Sciatic nerve (tissue), 2 donors: ENCODE data around the gene ALKBH1. TPM values are rescaled to one million over a fixed set of nuclear protein-coding genes. Genes with fewer than 3 reads are reported as not detected.
A peak's percentile ranks its signal among the peaks of the same experiment; 100 is the strongest.
"Not testable (repeated sequence)": the region's sequence is repeated elsewhere in the genome, so short reads cannot be mapped to it uniquely, and the experiment has no call there.

Experiments used
- ATAC-seq: fragments of 200-7000 bp; cut with Tn5 transposase; one replicate; pipeline ENCODE4 v1.9.1; 2020; ENCODE audit warnings: mild to moderate bottlenecking, moderate library complexity
- DNase-seq: peaks from one replicate; pipeline ENCODE4 v3.0.0-alpha.2; 2020; ENCODE audit warnings: low spot score
- intact Hi-C: fragments of 100-400 bp; cut with DNase I; formaldehyde crosslinking; loops from one replicate; pipeline ENCODE4 v1.14.2; 2022
- total RNA-seq: library from RNA; stranded (reverse); fragmentation: NEBNext Ultra II Directional; extraction: Animal tissue kit (Norgen Biotek cat#: 25700); gene quantifications from one replicate; pipeline ENCODE4 v1.2.1, GENCODE V29; 2021
- donor health status: DM: no; HTN: no; CAD: no.
- donor health status: DM: no; HTN: no; CAD: no.

The ALKBH1 gene
- total RNA-seq, 1 donor from 2014 or later: 15.4 TPM

DNA sequence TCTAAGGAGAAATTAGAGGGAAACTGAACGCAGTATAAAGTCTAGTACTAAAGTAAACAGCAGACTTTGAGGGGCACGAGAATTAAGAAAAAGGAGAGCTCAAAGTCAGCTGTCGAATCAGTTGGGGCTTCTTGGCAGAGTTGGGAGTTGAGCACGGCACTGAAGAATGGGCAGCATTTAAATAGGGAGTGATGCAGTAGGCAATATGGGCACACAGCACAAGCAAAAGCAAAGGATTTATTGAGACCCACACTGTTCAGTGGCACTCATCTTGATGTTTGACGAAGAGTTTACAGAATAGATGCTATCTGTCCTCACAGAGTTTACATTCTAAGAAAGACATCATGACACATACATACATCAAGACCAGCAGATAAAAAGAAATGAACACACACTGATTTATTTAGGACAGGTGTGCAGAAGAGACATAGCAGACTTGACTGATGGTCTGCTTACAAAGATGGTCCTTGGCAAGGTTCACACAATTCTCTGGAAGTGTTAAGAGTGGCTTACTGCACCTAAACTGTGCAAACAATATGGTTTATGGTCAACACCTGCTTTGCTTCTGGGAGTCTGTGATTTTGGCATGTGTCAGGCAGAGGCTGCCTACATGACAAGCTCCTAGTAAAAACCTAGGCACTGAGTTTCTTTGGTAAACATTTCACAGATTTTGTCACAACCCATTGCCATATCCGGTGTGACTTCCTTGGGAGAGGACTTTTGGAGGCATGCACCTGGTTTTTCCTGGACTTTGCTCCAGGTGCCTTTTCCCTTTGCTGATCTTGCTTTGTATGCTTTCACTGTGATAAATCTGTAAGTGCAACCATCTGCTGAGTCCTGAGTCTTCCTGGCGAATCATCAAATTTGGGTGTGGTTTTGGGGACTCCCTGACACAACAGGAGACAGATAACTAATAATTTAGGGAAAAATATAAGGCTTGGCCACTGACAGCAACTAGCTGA lies 26.3 kb downstream of the ALKBH1 start:
- ATAC-seq (no peak), DNase-seq (no peak)
- intact Hi-C loops: no loop called here

DNA sequence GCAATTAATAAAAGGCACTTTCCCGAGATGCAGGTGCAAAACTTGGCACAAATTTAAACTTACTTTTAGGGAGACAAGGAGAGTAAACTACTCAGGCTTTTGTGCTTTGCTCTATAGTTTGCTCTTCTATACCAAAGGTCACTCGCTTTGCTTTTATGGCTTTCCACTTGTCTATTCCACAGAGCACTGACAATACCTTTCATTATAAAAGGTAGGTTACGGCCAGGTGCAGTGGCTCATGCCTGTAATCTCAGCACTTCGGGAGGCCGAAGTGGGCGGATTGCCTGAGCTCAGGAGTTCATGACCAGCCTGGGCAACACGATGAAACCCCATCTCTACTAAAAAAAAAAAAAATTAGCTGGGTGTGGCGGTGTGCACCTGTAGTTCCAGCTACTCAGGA lies 32.9 kb downstream of the ALKBH1 start:
- intact Hi-C loops: no loop called here
- DNase-seq (no peak), ATAC-seq (no peak)

DNA sequence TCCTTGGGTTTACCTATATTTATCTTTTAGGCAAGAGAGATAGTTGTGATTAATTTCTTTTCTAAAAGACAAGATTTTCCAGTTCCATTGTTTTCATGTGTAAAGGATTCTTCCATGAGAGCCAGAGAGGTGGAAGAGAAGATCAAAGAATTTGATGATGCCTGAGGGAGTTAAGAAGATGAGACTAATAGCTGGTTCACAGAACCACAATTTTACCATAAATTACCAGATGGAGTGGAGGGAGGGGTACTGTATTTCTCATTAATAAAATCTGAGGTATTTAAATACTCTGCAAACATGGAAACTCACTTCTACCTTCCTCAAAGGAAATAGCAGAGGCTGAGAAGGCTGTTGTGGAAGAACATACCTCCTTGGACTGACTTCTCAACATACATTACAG lies 34.6 kb downstream of the ALKBH1 start:
- ATAC-seq (no peak), DNase-seq (no peak)
- intact Hi-C loops: no loop called here

DNA sequence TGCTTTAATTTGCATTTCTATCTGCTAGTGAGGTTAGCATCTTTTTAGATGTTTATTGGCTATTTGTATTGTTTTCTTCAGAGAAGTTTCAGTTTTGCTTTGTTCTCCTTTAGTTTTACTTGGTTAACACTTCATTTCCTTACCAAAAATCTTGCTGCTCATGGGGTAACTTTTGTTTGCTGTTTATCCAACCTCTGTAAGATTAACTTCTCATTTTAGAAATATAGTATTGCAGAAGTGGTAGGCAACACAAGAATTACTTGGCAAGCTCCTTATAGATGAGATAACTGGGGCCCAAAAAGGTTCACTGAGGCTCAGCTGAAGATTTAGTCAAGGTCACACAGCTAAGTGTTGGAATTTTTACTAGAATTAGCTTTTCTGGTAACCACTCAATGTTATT lies 40.5 kb downstream of the ALKBH1 start:
- DNase-seq: no peak
- intact Hi-C loops: no loop called here

DNA sequence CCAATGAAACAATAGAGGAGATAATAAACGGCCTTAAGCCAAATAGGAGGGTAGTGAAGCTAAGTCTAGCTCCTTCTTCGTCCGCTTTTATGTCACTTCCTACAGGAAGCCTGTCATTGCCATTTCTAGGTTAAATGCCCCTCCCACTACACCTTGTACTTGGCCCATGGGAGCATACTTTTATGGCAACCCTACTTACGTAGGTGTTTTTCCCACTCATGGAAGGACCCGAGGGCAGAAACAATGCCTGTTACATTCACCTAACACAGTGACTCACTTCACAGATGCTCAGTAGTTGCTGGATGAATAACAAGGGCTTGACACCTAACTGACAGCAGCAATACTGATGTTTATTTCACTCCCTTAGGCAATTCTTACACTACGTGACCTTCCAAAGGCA lies 44.5 kb downstream of the ALKBH1 start:
- peak; percentile 41 for ATAC-seq
- intact Hi-C loops: no loop called here
- no peak for DNase-seq

More for the DNA sequence above, 40.5 kb downstream of the ALKBH1 start:
- ATAC-seq: no peak

DNA sequence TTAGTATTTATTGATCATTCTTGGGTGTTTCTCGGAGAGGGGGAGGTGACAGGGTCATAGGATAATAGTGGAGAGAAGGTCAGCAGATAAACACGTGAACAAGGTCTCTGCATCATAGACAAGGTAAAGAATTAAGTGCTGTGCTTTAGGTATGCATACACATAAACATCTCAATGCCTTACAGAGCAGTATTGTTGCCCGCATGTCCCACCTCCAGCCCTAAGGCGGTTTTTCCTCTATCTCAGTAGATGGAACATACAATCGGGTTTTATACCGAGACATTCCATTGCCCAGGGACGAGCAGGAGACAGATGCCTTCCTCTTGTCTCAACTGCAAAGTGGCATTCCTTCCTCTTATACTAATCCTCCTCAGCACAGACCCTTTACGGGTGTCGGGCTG lies 46.3 kb downstream of the ALKBH1 start:
- ATAC-seq, DNase-seq, intact Hi-C loops: not testable (repeated sequence)

DNA sequence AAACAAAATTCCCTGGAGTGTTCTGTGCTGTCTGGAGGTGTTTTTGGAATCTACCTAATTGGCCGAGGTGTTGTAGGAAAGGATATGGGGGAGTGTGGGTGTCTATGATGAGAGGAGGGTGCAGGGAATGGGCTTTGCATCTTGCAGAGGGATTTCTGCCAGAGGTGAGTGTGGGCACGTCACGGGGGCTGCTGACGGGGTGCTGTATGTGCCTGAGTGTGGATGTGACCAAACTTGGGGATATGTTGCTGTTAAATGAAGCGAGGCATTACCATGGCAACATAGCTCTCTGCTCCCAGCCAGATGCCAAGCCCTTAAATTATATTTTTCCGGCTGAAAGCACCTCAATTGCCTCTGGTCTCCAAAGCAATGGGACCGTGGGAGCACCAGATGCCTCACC lies 47.1 kb downstream of the ALKBH1 start:
- ATAC-seq (no peak), DNase-seq (no peak)
- intact Hi-C loops: no loop called here

DNA sequence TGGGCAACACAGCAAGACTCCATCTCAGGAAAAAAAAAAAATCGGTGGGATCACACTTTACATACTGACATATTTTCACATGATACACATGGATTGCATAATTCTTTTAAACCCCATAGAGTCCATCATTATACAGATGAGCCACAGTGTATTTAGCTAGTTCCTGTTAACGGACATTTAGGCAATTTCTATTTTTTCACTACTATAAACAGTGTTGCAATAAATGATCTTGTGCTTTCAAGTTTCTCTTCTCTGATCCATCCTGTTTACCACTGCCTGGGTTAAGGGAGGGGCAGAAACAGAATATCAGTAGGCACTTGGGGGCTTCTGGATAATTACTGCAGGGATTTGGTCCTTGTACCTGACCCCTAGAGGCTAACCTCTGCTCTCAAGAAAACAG lies 48.0 kb downstream of the ALKBH1 start:
- DNase-seq (no peak), ATAC-seq (peak; percentile 72)
- intact Hi-C loops: no loop called here

DNA sequence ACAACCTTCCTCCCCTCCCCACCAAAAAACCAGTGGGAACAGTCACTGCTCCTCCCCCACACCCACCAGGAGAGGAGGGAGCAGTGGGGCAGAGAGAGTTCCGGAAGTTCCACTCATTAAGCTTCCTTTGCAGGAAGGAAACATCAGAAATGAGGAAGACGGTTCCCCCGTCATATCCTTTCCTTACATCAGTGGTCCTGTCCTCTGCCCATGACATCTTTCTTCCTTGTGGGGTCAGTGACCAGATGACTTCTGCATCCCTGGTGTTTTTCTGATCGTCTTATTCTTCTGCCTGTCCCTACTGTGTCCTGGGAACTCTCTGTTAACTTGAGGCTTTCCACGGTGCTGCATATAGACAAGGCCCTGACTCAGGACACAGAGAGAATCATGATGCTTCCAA lies 50.5 kb downstream of the ALKBH1 start:
- intact Hi-C loops: no loop called here
- ATAC-seq (peak; percentile 49), DNase-seq (no peak)

DNA sequence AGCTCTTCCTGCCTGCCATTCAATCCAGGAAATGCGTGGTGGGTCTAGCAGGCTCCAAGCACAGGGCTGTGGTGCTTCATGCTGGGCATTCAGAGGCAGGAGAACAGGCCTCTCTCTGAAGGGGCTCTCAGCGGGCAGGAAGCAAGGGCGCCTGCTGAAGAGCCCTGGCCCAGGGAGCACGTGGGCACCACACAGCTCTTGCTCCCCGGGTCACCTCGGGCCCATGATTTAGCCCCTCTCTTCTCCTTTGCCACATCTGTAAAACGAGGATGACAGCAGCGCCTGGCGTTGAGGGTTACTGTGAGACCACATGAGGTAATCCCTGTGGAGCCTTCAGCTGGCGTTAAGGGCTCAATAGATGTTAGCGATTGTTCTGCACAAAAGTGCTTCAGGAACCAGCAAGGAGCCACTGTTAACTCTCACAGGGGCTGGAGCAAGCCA lies 53.8 kb downstream of the ALKBH1 start:
- no peak for ATAC-seq
- intact Hi-C loops: no loop called here

DNA sequence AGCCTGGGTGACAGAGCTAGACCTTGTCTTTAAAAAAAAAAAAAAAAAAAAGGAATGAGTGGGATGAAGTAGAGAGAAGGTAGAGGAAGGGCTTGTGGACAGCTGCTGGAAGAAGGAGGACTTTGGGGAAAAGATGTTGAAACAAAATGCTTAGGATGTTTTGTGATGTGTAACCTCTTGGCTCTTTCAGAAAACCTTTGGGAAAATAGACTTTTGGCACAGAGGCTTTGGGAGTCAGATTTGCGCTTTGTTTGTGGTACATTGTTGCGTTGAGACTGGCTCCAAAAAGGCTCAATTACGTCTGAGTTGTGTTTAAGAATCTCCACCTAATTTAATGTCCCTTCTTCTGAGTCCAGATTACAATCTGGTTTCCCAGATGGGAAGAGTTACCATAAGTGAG lies 58.5 kb downstream of the ALKBH1 start:
- no peak for DNase-seq
- intact Hi-C loops: no loop called here
- ATAC-seq: no peak

More for the DNA sequence above, 53.8 kb downstream of the ALKBH1 start:
- no peak for DNase-seq

DNA sequence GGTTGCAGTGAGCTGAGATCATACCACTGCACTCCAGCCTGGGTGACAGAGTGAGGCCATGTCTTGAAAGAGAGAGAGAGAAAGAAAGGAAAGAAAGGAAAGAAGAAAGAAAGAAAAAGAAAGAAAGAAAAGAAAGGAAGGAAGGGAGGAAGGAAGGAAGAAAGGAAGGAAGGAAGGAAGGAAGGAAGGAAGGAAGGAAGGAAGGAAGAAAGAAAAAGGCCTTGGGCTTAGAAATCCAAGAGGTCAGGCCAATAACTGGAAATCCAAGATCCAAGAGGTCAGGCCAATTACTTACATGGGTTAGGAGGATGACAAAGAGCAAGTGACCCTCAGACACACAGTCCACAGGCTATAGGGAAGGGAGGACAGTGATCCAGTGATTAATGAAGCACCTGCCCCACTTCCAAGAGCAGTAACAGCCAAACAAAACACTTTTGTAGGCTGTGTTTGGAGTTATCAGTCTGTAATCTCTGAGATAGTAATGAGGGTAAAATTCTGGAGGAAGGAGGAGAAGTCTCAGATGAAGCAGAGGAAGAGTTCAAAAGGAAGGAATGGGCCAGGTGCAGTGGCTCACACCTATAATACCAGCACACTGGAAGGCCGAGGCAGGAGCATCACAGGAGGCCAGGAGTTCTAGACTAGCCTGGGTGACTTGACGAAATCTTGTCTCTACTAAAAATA lies 59.2 kb downstream of the ALKBH1 start:
- intact Hi-C loops: no loop called here
- no peak for DNase-seq
- ATAC-seq: no peak

DNA sequence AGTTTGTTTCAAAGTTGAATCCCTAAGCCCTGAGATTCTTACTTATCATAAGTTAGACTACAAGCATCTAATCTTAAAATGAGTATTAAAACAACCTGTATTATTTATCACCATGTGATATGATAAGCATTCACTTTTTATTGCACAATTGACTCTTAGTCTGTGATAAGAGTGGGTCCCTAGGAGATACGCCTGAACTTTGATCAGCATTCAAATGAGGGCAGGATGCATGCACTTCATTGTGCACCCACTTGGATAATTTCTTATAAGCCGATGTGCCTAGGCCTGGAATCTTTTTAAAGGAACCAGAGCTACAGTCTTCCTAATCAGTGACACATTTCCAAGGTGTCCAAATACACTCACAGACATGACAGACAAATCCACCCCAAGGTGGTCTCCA lies 60.0 kb downstream of the ALKBH1 start:
- ATAC-seq: no peak
- intact Hi-C loops: no loop called here
- no peak for DNase-seq

DNA sequence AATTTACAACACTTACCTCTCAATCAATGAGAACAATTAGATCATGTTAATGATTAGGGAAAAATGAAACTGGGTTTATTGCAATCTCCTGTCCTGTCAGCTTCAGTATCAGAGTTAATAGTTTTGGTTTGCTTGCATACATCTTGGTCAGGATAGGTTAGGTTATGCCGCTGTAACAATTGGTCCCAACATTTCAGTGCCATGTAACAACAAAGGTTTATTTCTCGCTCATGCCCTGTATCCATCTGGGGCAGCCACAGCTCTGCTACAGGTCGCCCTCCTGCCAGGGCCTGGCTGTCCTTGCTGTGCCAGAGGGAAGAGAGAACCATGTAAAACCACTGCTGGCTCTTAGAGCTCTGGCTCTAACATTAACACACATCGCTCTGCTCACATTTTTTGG lies 60.9 kb downstream of the ALKBH1 start:
- DNase-seq (no peak), ATAC-seq (no peak)
- intact Hi-C loops: no loop called here

DNA sequence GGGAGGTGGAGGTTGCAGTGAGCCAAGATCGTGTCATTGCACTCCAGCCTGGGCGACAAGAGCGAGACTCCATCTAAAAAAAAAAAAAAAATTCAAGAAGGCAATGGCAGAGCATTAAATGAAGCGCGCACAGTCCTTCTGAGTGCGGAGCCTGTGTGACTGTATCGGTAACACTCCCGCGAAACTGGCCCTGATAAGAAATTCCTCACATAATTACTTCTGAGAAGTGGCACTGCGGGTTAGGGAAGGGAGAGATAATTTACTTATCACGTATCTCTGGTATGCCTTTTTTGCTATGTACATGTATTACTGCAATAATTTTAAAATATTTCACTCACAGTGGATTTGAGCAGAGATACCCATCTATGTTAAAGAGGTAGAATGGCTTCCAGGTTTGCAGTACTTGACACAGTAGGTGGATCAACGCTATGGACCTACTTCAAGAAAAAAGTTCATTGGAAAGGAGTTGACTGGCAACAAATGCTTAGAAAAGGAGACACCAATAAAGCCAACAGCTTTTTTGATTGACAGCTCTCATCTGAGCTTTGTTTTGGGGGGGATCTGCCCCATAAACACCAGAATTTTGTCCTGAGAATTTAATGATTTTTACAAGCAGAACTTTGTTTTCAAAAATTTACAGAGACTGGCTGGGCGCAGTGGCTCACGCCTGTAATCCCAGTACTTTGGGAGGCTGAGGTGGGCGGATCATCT lies 62.1 kb downstream of the ALKBH1 start:
- intact Hi-C loops: no loop called here
- ATAC-seq (no peak), DNase-seq (no peak)

DNA sequence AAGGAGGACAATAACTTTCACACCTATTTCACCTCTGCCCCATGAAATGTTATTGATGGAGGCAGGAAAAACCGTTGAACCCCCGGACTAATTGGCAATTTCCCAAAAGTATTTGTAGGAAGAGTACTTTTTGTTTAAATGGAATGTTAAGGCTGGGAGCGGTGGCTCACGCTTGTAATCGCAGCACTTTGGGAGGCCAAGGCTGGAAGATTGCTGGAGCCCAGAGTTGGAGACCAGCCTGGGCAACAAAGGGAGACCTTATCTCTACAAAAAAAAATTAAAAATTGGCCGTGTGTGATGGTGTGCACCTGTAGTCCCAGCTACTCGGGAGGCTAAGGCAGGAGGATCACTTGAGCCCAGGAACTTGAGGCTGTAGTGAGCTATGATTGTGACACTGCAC lies 65.4 kb downstream of the ALKBH1 start:
- DNase-seq (no peak), ATAC-seq (no peak)
- intact Hi-C loops: no loop called here

DNA sequence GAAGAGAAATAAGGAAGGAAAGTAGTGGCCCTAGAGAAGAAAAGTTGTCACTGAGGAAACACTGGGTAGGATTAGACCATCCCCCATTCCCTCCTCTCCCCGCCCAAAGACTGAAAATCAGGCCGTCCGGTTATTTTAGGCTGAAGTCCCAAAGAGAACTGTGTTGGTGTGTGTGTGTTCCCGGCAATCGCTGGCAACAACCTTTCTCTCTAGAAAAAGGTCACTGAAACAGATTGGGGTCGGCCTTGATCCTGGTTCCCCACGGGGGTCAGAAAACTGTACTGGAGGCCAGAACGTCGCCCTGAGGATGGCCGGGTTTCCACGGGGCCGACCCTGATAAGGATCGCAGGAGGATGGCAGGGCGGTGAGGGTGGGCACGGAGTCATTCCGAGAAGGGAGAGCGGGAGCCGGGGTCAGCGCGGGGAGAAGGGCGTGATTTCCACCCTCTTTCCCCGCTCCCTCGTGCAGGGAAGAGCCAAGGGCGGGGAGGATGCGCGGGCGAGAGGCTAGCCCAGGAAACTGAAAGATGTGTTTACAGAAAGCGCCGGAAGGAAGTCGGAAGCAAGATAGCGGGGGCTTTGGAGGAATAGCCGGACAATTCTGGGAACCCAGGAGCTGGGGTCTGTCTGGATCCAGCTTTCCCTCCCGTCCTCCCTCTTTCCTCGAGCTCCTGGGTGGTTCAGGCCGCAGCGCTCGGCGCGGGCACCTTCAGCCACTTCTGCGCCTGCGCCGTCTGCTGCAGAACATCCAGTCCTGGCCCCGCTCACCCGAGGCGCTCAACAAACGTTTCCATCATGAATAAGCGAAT lies 66.1 kb downstream of the ALKBH1 start:
- intact Hi-C loops: no loop called here
- peak; percentile 96 for ATAC-seq

DNA sequence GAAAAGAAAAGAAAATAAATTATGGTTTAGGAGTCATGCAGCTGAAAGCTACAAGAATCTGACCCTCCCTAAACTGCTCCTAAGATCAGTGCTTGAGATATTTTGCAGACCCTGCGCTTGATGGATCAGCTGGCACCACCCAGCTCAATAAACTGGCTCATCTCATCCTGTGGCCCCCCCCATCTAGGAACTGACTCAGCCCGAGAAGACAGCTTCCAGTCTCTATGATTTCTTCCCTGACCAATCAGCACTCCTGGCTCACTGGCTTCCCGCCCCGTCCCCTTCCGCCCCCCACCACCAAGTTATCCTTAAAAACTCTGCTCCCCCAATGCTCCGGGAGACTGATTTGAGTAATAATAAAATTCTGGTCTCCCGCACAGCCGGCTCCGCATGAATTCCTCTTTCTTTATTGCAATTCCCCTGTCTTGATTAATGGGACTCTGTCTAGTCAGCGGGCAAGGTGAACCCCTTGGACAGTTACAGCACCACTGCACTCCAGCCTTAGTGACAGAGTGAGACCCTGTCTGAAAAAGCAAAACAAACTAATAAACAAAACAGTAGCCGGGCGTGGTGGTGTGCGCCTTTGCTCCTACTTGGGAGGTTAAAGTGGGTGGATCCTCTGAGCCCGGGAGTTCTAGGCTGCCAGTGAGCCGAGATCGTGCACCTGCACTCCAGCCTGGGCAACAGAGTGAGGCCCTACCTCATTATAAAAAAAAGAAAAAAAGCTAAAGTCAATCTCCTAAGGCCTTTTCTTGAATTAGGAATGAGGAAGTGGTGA lies 66.9 kb downstream of the ALKBH1 start:
- ATAC-seq: no peak
- no peak for DNase-seq
- intact Hi-C loops: no loop called here

More for the DNA sequence above, 66.1 kb downstream of the ALKBH1 start:
- DNase-seq: peak; percentile 86
